H9 (cell line): ENCODE results near the gene WASF3. TPM values are rescaled to one million over a fixed set of nuclear protein-coding genes. Genes with fewer than 3 reads are reported as not detected.

Source experiments
- DNase-seq: peaks from one replicate; pipeline ENCODE4 v3.0.0-alpha.2; 2017
- H2AFZ ChIP-seq: one replicate; pipeline ENCODE4 v1.6.1; 2013; ENCODE audit warnings: mild to moderate bottlenecking, low read length, control low read depth, moderate library complexity
- H2AK5ac ChIP-seq: 2 replicates; pipeline ENCODE4 v1.6.1; 2013; ENCODE audit warnings: low read length, control low read depth, mixed read lengths; ENCODE audit not compliant: insufficient read length
- H2BK120ac ChIP-seq: one replicate; pipeline ENCODE4 v1.6.1; 2013; ENCODE audit warnings: low read depth, mild to moderate bottlenecking, low read length, control low read depth, inconsistent platforms; ENCODE audit not compliant: poor library complexity, severe bottlenecking
- H2BK12ac ChIP-seq: 2 replicates; pipeline ENCODE4 v1.6.1; 2013; ENCODE audit warnings: low read length, control low read depth, mixed read lengths, low read depth; ENCODE audit not compliant: insufficient read length
- H2BK15ac ChIP-seq: 2 replicates; pipeline ENCODE4 v1.6.1; 2013; ENCODE audit warnings: low read depth, low read length, control low read depth
- H2BK20ac ChIP-seq: one replicate; pipeline ENCODE4 v1.6.1; 2013; ENCODE audit warnings: low read depth, mild to moderate bottlenecking, low read length, control low read depth, inconsistent platforms; ENCODE audit not compliant: poor library complexity, severe bottlenecking
- H2BK5ac ChIP-seq: 2 replicates; pipeline ENCODE4 v1.6.1; 2013; ENCODE audit warnings: low read length, control low read depth, mixed read lengths; ENCODE audit not compliant: insufficient read length
- H3K14ac ChIP-seq: 2 replicates; pipeline ENCODE4 v1.6.1; 2013; ENCODE audit warnings: low read length, control low read depth; ENCODE audit not compliant: insufficient read depth
- H3K18ac ChIP-seq: 2 replicates; pipeline ENCODE4 v1.6.1; 2013; ENCODE audit warnings: low read depth, mild to moderate bottlenecking, mixed read lengths, low read length, control low read depth; ENCODE audit not compliant: insufficient read length
- H3K23ac ChIP-seq: 2 replicates; pipeline ENCODE4 v1.6.1; 2013; ENCODE audit warnings: low read length, control low read depth, mixed read lengths, low read depth; ENCODE audit not compliant: insufficient read length
- H3K23me2 ChIP-seq: 2 replicates; pipeline ENCODE4 v1.6.1; 2013; ENCODE audit warnings: low read depth, mild to moderate bottlenecking, mixed read lengths, low read length, control low read depth; ENCODE audit not compliant: insufficient read length, poor library complexity, severe bottlenecking
- H3K27ac ChIP-seq: 2 replicates; pipeline ENCODE4 v1.5.1; 2013; ENCODE audit warnings: low read length, control low read depth, mixed read lengths, low read depth; ENCODE audit not compliant: insufficient read length
- H3K27me3 ChIP-seq: 2 replicates; pipeline ENCODE4 v1.6.1; 2013; ENCODE audit warnings: low read length, control low read depth, inconsistent platforms; ENCODE audit not compliant: insufficient read depth
- H3K4ac ChIP-seq: 2 replicates; pipeline ENCODE4 v1.6.1; 2013; ENCODE audit warnings: low read depth, mild to moderate bottlenecking, control low read depth, inconsistent platforms, low read length, moderate library complexity
- H3K4me1 ChIP-seq: 2 replicates; pipeline ENCODE4 v1.6.1; 2013; ENCODE audit warnings: low read length, control low read depth, inconsistent platforms; ENCODE audit not compliant: insufficient read depth
- H3K4me2 ChIP-seq: 2 replicates; pipeline ENCODE4 v1.6.1; 2013; ENCODE audit warnings: low read length, control low read depth, mixed read lengths; ENCODE audit not compliant: insufficient read length, insufficient read depth
- H3K56ac ChIP-seq: 2 replicates; pipeline ENCODE4 v1.6.1; 2013; ENCODE audit warnings: low read depth, mild to moderate bottlenecking, mixed read lengths, low read length, control low read depth; ENCODE audit not compliant: insufficient read length
- H3K79me1 ChIP-seq: 2 replicates; pipeline ENCODE4 v1.6.1; 2013; ENCODE audit warnings: low read depth, mild to moderate bottlenecking, moderate library complexity, low read length, control low read depth, inconsistent platforms; ENCODE audit not compliant: insufficient read depth, poor library complexity, severe bottlenecking
- H3K79me2 ChIP-seq: 2 replicates; pipeline ENCODE4 v1.6.1; 2013; ENCODE audit warnings: low read length, control low read depth, inconsistent platforms; ENCODE audit not compliant: insufficient read depth
- H3K9ac ChIP-seq: 2 replicates; pipeline ENCODE4 v1.6.1; 2013; ENCODE audit warnings: low read length, control low read depth, mixed read lengths; ENCODE audit not compliant: insufficient read length; ENCODE audit errors: extremely low read depth
- H3K9me3 ChIP-seq: one replicate; pipeline ENCODE4 v1.6.1; 2013; ENCODE audit warnings: low read depth, low read length, inconsistent platforms; ENCODE audit not compliant: control insufficient read depth
- H3T11ph ChIP-seq: one replicate; pipeline ENCODE4 v1.6.1; 2013; ENCODE audit warnings: mild to moderate bottlenecking, low read length, control low read depth, inconsistent platforms
- H4K20me1 ChIP-seq: one replicate; pipeline ENCODE4 v1.6.1; 2013; ENCODE audit not compliant: control insufficient read depth, insufficient read length, insufficient read depth
- H4K5ac ChIP-seq: 2 replicates; pipeline ENCODE4 v1.6.1; 2013; ENCODE audit warnings: low read depth, mild to moderate bottlenecking, mixed read lengths, low read length, control low read depth; ENCODE audit not compliant: insufficient read length
- H4K8ac ChIP-seq: replicated peaks from 2 replicates; pipeline ENCODE4 v1.6.1; 2013; ENCODE audit warnings: low read length, control low read depth, mixed read lengths, low read depth; ENCODE audit not compliant: insufficient read length
- H4K91ac ChIP-seq: 2 replicates; pipeline ENCODE4 v1.6.1; 2013; ENCODE audit warnings: low read depth, mild to moderate bottlenecking, moderate library complexity, mixed read lengths, low read length, control low read depth; ENCODE audit not compliant: insufficient read length
- H3K27ac Mint-ChIP-seq, 3 experiments: 2 replicates in 2 of 3; 3 replicates in 1 of 3; pipeline ENCODE4 v1.8.0; 2020 to 2021; ENCODE audit warnings: mixed read lengths in 3 of 3, mild to moderate bottlenecking in 1 of 3, moderate library complexity in 1 of 3
- H3K27me3 Mint-ChIP-seq: 2 replicates; pipeline ENCODE4 v1.8.0; 2021; ENCODE audit warnings: low read depth, mild to moderate bottlenecking, moderate library complexity, mixed read lengths
- H3K36me3 Mint-ChIP-seq, 3 experiments: 2 replicates in 2 of 3; 3 replicates in 1 of 3; pipeline ENCODE4 v1.8.0; 2020 to 2021; ENCODE audit warnings: low read depth in 3 of 3, mixed read lengths in 3 of 3; ENCODE audit not compliant: insufficient read depth in 1 of 3
- H3K4me1 Mint-ChIP-seq, 2 experiments: 2 replicates each; pipeline ENCODE4 v1.8.0; 2020; ENCODE audit warnings: mixed read lengths in 2 of 2
- H3K4me3 Mint-ChIP-seq, 2 experiments: 2 replicates in 1 of 2; 3 replicates in 1 of 2; pipeline ENCODE4 v1.8.0; 2020 to 2021; ENCODE audit warnings: mild to moderate bottlenecking in 2 of 2, mixed read lengths in 2 of 2, moderate library complexity in 1 of 2
- H3K9me3 Mint-ChIP-seq, 2 experiments: 2 replicates in 1 of 2; 3 replicates in 1 of 2; pipeline ENCODE4 v1.8.0; 2020; ENCODE audit warnings: mild to moderate bottlenecking in 2 of 2, mixed read lengths in 2 of 2, moderate library complexity in 1 of 2
- WGBS: extraction: QIAGEN DNeasy Blood & Tissue Kit; methylation state at CpG from one replicate; pipeline ENCODE4 v1.1.7; 2013; ENCODE audit warnings: missing lambda C conversion rate, low lambda C conversion rate, mixed read lengths; ENCODE audit not compliant: insufficient read length; ENCODE audit errors: extremely low coverage; 5-methylcytosine and 5-hydroxymethylcytosine counted together
- total RNA-seq: library from RNA; stranded (reverse); gene quantifications from 2 replicates; pipeline ENCODE4 v1.2.1, GENCODE V29; 2021
- TF ChIP-seq, protein P1 (sequence below): fragments of 200-600 bp; sonication (generic); conservative IDR thresholded peaks from 3 replicates; pipeline ENCODE4 v1.8.0; 2021; ENCODE audit warnings: antibody characterized with exemption, mild to moderate bottlenecking

WASF3 gene
- total RNA-seq, 1 experiment from 2014 or later: 22.2 TPM

GRCh38 chr13:26509491-26509890, 48.0 kb upstream of the WASF3 start:
- H3T11ph ChIP-seq: no peak overlapping the region
- peaks cover 29 to 44% of the 10 kb centered on the region in 2 experiments for H3K9me3 Mint-ChIP-seq
- H3K4me3 Mint-ChIP-seq: no peak overlapping the region
- H3K36me3 Mint-ChIP-seq: peaks cover 16 to 29% (median 16%) of the 10 kb centered on the region in 3 experiments
- H2BK5ac ChIP-seq: no peak overlapping the region
- no peak overlapping the region for H3K27ac Mint-ChIP-seq
- H3K23ac ChIP-seq: no peak overlapping the region
- no peak overlapping the region for H3K9ac ChIP-seq
- no peaks in the 10 kb centered on the region for H4K20me1 ChIP-seq
- H2AFZ ChIP-seq: no peak overlapping the region
- no peak overlapping the region for H4K5ac ChIP-seq
- H2BK120ac ChIP-seq: no peak overlapping the region
- WGBS: no CpG with 5 or more reads among the region's 10 CpGs
- no peak overlapping the region for H3K18ac ChIP-seq
- H2AK5ac ChIP-seq: no peak overlapping the region
- H3K79me2 ChIP-seq: no peaks in the 10 kb centered on the region
- H3K56ac ChIP-seq: no peak overlapping the region
- H3K9me3 ChIP-seq: peaks cover 22% of the 10 kb centered on the region
- TF ChIP-seq, protein P1, sequence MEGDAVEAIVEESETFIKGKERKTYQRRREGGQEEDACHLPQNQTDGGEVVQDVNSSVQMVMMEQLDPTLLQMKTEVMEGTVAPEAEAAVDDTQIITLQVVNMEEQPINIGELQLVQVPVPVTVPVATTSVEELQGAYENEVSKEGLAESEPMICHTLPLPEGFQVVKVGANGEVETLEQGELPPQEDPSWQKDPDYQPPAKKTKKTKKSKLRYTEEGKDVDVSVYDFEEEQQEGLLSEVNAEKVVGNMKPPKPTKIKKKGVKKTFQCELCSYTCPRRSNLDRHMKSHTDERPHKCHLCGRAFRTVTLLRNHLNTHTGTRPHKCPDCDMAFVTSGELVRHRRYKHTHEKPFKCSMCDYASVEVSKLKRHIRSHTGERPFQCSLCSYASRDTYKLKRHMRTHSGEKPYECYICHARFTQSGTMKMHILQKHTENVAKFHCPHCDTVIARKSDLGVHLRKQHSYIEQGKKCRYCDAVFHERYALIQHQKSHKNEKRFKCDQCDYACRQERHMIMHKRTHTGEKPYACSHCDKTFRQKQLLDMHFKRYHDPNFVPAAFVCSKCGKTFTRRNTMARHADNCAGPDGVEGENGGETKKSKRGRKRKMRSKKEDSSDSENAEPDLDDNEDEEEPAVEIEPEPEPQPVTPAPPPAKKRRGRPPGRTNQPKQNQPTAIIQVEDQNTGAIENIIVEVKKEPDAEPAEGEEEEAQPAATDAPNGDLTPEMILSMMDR: no peak
- no peak for DNase-seq
- no peak overlapping the region for H2BK15ac ChIP-seq
- H3K4ac ChIP-seq: no peak overlapping the region
- H3K4me1 Mint-ChIP-seq: peaks cover 0 to 5% of the 10 kb centered on the region in 2 experiments; a peak in 2 of 4 replicates
- H4K8ac ChIP-seq: no peak overlapping the region
- H3K4me1 ChIP-seq: no peaks in the 10 kb centered on the region
- H2BK12ac ChIP-seq: no peak overlapping the region
- H4K91ac ChIP-seq: no peak overlapping the region
- H3K14ac ChIP-seq: no peak overlapping the region
- H3K79me1 ChIP-seq: no peaks in the 10 kb centered on the region
- H3K23me2 ChIP-seq: no peaks in the 10 kb centered on the region
- peaks cover 2% of the 10 kb centered on the region; the same call in 1 of the 2 replicates for H3K27me3 Mint-ChIP-seq
- H3K27ac ChIP-seq: no peak overlapping the region
- no peak overlapping the region for H2BK20ac ChIP-seq
- H3K27me3 ChIP-seq: no peaks in the 10 kb centered on the region
- no peak overlapping the region for H3K4me2 ChIP-seq
